ENCODE measurements around the gene XAB2.

DNA sequence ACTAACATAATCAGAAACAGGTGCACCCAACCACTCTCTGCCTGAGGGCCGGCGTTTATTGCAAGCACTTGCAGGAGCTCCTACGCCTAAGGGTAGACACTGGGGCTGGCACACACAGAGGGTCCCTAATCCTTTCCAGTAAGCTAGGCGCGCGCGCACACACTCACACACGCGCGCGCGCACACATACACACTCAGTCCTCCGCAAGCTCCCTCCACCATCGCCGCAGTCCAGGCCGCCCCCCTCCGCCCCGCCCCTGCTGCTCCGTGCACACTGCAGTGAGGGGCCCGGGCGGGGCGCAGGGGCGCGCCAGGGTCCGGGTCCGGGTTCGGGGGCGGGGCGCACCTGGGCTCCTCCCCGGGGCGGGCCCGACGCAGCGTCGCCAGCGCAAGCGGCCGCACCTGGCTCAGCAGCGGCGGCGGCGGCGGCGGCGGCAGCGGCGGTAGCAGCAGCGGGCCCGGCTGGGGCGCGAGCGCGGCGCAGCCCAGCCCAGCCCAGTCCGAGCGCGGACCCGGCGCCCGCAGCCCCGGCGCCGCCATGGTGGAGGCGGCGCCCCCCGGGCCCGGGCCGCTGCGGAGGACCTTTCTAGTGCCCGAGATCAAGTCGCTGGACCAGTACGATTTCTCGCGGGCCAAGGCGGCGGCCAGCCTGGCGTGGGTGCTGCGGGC is 33.7 kb downstream of the XAB2 start, which contains the start of gene CAMSAP3:
- TF ChIP-seq, protein P1, sequence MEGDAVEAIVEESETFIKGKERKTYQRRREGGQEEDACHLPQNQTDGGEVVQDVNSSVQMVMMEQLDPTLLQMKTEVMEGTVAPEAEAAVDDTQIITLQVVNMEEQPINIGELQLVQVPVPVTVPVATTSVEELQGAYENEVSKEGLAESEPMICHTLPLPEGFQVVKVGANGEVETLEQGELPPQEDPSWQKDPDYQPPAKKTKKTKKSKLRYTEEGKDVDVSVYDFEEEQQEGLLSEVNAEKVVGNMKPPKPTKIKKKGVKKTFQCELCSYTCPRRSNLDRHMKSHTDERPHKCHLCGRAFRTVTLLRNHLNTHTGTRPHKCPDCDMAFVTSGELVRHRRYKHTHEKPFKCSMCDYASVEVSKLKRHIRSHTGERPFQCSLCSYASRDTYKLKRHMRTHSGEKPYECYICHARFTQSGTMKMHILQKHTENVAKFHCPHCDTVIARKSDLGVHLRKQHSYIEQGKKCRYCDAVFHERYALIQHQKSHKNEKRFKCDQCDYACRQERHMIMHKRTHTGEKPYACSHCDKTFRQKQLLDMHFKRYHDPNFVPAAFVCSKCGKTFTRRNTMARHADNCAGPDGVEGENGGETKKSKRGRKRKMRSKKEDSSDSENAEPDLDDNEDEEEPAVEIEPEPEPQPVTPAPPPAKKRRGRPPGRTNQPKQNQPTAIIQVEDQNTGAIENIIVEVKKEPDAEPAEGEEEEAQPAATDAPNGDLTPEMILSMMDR (IDR thresholded peaks at IDR 0.05 in 8 of 11, conservative IDR thresholded peaks at IDR 0.05 in 3 of 11) = no peak
- TF ChIP-seq POLR2AphosphoS5 (IDR thresholded peaks at IDR 0.05) = no peak
